CD4-positive, alpha-beta T cell treated with Interferon gamma for 1 hour (primary cell): ENCODE measurements around the gene LOXL4.

ENCODE experiments used
- DNase-seq: peaks from one replicate; pipeline ENCODE4 v3.0.0-alpha.2; 2020

Gene LOXL4

GRCh38 chr10:98294270-98294627 lies 26.3 kb upstream of the LOXL4 start:
- DNase-seq = no peak

GRCh38 chr10:98293550-98294269 lies 25.7 kb upstream of the LOXL4 start:
- no peak for DNase-seq

- no peak for DNase-seq
These were observed 25.0 kb upstream of the LOXL4 start for GRCh38 chr10:98292971-98293370.

- no peak for DNase-seq
These were observed 21.8 kb upstream of the LOXL4 start for GRCh38 chr10:98289802-98290209.

GRCh38 chr10:98287321-98287720 lies 19.3 kb upstream of the LOXL4 start:
- no peak for DNase-seq

- DNase-seq = no peak
These were observed 18.4 kb upstream of the LOXL4 start for GRCh38 chr10:98286419-98286818.

- no peak for DNase-seq
These were observed 17.4 kb upstream of the LOXL4 start for GRCh38 chr10:98285416-98285815.

- no peak for DNase-seq
These were observed 8.3 kb upstream of the LOXL4 start for GRCh38 chr10:98276311-98276710.

GRCh38 chr10:98274562-98274961 lies 6.6 kb upstream of the LOXL4 start:
- no peak for DNase-seq

GRCh38 chr10:98273057-98273850 lies 5.3 kb upstream of the LOXL4 start:
- no peak for DNase-seq

GRCh38 chr10:98272656-98273055 lies 4.7 kb upstream of the LOXL4 start:
- no peak for DNase-seq

- no peak for DNase-seq
These were observed 4.3 kb upstream of the LOXL4 start for GRCh38 chr10:98272245-98272644.

- no peak for DNase-seq
These were observed 2.8 kb upstream of the LOXL4 start for GRCh38 chr10:98270786-98271185.

- DNase-seq = no peak
These were observed 2.2 kb upstream of the LOXL4 start for GRCh38 chr10:98270073-98270740.

GRCh38 chr10:98269435-98269912 lies 1.5 kb upstream of the LOXL4 start:
- no peak for DNase-seq

- DNase-seq = no peak
These were observed 869 bp upstream of the LOXL4 start for GRCh38 chr10:98268694-98269431.

GRCh38 chr10:98267069-98267893 lies 713 bp downstream of the LOXL4 start:
- no peak for DNase-seq

- DNase-seq = no peak
These were observed 1.3 kb downstream of the LOXL4 start for GRCh38 chr10:98266647-98267046.

- DNase-seq = no peak
These were observed 2.3 kb downstream of the LOXL4 start for GRCh38 chr10:98265403-98266378.

GRCh38 chr10:98264378-98265065 lies 3.5 kb downstream of the LOXL4 start:
- no peak for DNase-seq
